ENCODE data around the gene NELL1. TPM values are rescaled to one million over a fixed set of nuclear protein-coding genes. Genes with fewer than 3 reads are reported as not detected.

The NELL1 gene
- total RNA-seq, 2 experiments from 2014 or later = not detected

GRCh38 chr11:21385669-21386440 lies 716.5 kb downstream of the NELL1 start:
- ChIA-PET POLR2A (no interaction called here), CTCF (no interaction called here)
- intact Hi-C loops (cut with micrococcal nuclease) = no loop called here
- Mint-ChIP-seq H3K27ac (no peak overlapping the region), H3K36me3 (ENCODE audit: low read depth) (no peaks in the 10 kb centered on the region), H3K4me1 (ENCODE audit: low read depth) (no peaks in the 10 kb centered on the region), H3K9me3 (peaks cover 2% of the 10 kb centered on the region), H3K27me3 (no peaks in the 10 kb centered on the region), H3K4me3 (no peak overlapping the region)
- no peak for DNase-seq
- ATAC-seq = no peak
- no peak for TF ChIP-seq CTCF (IDR thresholded peaks at IDR 0.05)

- no peak for DNase-seq
- no peak for TF ChIP-seq CTCF (IDR thresholded peaks at IDR 0.05)
- no peaks in the 10 kb centered on the region for H3K36me3 Mint-ChIP-seq (ENCODE audit: low read depth)
- H3K27me3 Mint-ChIP-seq = no peaks in the 10 kb centered on the region
- ATAC-seq = no peak
- ChIA-PET CTCF (no interaction called here), POLR2A (no interaction called here)
- intact Hi-C loops (cut with micrococcal nuclease) = no loop called here
- H3K9me3 Mint-ChIP-seq = peaks cover 3% of the 10 kb centered on the region
- H3K27ac Mint-ChIP-seq = no peak overlapping the region
- H3K4me3 Mint-ChIP-seq = no peak overlapping the region
- H3K4me1 Mint-ChIP-seq (ENCODE audit: low read depth) = no peaks in the 10 kb centered on the region
These were observed 721.0 kb downstream of the NELL1 start for GRCh38 chr11:21390430-21390829.

GRCh38 chr11:21396342-21397008 lies 727.1 kb downstream of the NELL1 start:
- Mint-ChIP-seq H3K27me3 (no peaks in the 10 kb centered on the region), H3K27ac (no peak overlapping the region), H3K4me1 (ENCODE audit: low read depth) (no peaks in the 10 kb centered on the region), H3K36me3 (ENCODE audit: low read depth) (no peaks in the 10 kb centered on the region), H3K9me3 (no peaks in the 10 kb centered on the region), H3K4me3 (no peak overlapping the region)
- ATAC-seq (no peak), DNase-seq (no peak)
- no peak for TF ChIP-seq CTCF (IDR thresholded peaks at IDR 0.05)
- POLR2A ChIA-PET = no interaction called here
- intact Hi-C loops (cut with micrococcal nuclease) = no loop called here
- CTCF ChIA-PET = no interaction called here

GRCh38 chr11:21398195-21398594 lies 728.8 kb downstream of the NELL1 start:
- DNase-seq (no peak), ATAC-seq (no peak)
- no peak for TF ChIP-seq CTCF (IDR thresholded peaks at IDR 0.05)
- Mint-ChIP-seq H3K27me3 (no peaks in the 10 kb centered on the region), H3K9me3 (no peaks in the 10 kb centered on the region), H3K36me3 (ENCODE audit: low read depth) (no peaks in the 10 kb centered on the region), H3K27ac (no peak overlapping the region), H3K4me3 (no peak overlapping the region), H3K4me1 (ENCODE audit: low read depth) (no peaks in the 10 kb centered on the region)
- intact Hi-C loops (cut with micrococcal nuclease) = no loop called here
- ChIA-PET CTCF (no interaction called here), POLR2A (no interaction called here)

GRCh38 chr11:21401496-21401895 lies 732.1 kb downstream of the NELL1 start:
- H3K9me3 Mint-ChIP-seq = no peaks in the 10 kb centered on the region
- intact Hi-C loops (cut with micrococcal nuclease) = no loop called here
- DNase-seq (no peak), ATAC-seq (no peak)
- no peak overlapping the region for H3K4me3 Mint-ChIP-seq
- H3K36me3 Mint-ChIP-seq (ENCODE audit: low read depth) = no peaks in the 10 kb centered on the region
- TF ChIP-seq CTCF (IDR thresholded peaks at IDR 0.05) = no peak
- ChIA-PET POLR2A (no interaction called here), CTCF (no interaction called here)
- H3K27me3 Mint-ChIP-seq = no peaks in the 10 kb centered on the region
- no peak overlapping the region for H3K27ac Mint-ChIP-seq
- H3K4me1 Mint-ChIP-seq (ENCODE audit: low read depth) = no peaks in the 10 kb centered on the region
